ENCODE measurements around the gene FNDC1.

DNA sequence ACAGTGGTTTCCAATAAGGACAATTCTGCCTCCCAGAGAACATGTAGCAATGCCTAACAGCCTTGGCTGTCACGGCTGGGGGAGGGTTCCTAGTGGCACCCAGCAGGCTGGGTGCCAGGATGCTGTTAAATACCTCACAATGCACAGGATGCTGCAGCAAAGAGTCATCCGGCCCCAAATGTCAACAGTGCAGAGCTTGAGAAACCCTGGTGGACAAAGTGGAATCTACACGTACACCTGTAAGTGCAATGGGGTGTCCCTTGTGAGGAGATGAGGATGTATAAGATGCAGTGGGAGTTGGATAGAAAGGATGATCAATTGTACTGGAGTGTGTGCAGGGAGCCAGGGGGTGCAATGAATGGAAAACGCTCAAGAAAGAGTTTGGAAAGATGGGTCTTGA lies 142.4 kb downstream of the FNDC1 start:
- TF ChIP-seq POLR2A (IDR thresholded peaks at IDR 0.05), result no peak
- TF ChIP-seq, protein P1, sequence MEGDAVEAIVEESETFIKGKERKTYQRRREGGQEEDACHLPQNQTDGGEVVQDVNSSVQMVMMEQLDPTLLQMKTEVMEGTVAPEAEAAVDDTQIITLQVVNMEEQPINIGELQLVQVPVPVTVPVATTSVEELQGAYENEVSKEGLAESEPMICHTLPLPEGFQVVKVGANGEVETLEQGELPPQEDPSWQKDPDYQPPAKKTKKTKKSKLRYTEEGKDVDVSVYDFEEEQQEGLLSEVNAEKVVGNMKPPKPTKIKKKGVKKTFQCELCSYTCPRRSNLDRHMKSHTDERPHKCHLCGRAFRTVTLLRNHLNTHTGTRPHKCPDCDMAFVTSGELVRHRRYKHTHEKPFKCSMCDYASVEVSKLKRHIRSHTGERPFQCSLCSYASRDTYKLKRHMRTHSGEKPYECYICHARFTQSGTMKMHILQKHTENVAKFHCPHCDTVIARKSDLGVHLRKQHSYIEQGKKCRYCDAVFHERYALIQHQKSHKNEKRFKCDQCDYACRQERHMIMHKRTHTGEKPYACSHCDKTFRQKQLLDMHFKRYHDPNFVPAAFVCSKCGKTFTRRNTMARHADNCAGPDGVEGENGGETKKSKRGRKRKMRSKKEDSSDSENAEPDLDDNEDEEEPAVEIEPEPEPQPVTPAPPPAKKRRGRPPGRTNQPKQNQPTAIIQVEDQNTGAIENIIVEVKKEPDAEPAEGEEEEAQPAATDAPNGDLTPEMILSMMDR (IDR thresholded peaks at IDR 0.05), result no peak

Data from heart left ventricle (tissue), 13 donors.